H1 (cell line): ENCODE measurements around the gene ASB3. TPM values are rescaled to one million over a fixed set of nuclear protein-coding genes. Genes with fewer than 3 reads are reported as not detected.

ENCODE experiments used
- CTCF ChIA-PET: fragments of 300-600 bp; sonication (Branson Sonifier 250); formaldehyde crosslinking; loops from one replicate; lab custom pipeline; 2021; ENCODE audit not compliant: partially characterized antibody; lab: Charles Lee
- POLR2A ChIA-PET: fragments of 300-600 bp; sonication (Branson Sonifier 250); formaldehyde crosslinking; loops from one replicate; lab custom pipeline; 2021; ENCODE audit warnings: inconsistent platforms; ENCODE audit not compliant: partially characterized antibody; lab: Charles Lee
- DNase-seq, 2 experiments: peaks; one replicate each; pipeline versions ENCODE4 v3.0.0 to v3.0.0-alpha.2; 2010 to 2022; ENCODE audit warnings: low spot score in 2 of 2, low read depth in 1 of 2, mixed read lengths in 1 of 2
- FAIRE-seq: peaks from 2 replicates; lab custom pipeline; 2011; peaks lifted over from hg19 to GRCh38; lab: Jason Lieb, UNC
- H2AFZ ChIP-seq: 2 replicates; pipeline ENCODE4 v1.8.1; 2012; ENCODE audit warnings: low read length, inconsistent platforms
- H2AK5ac ChIP-seq: 2 replicates; pipeline ENCODE4 v1.6.1; 2013; ENCODE audit warnings: low read depth, low read length
- H2BK120ac ChIP-seq: replicated peaks from 2 replicates; pipeline ENCODE3; 2013; ENCODE audit warnings: low read depth, low read length, inconsistent platforms
- H2BK12ac ChIP-seq: 2 replicates; pipeline ENCODE4 v1.6.1; 2013; ENCODE audit warnings: low read depth, low read length
- H2BK15ac ChIP-seq: 2 replicates; pipeline ENCODE4 v1.6.1; 2013; ENCODE audit warnings: low read length
- H2BK20ac ChIP-seq: 2 replicates; pipeline ENCODE4 v1.6.1; 2013; ENCODE audit warnings: low read length
- H2BK5ac ChIP-seq: 2 replicates; pipeline ENCODE4 v1.6.1; 2013; ENCODE audit warnings: low read depth, low read length
- H3K14ac ChIP-seq: 2 replicates; pipeline ENCODE4 v1.6.1; 2013; ENCODE audit warnings: inconsistent platforms; ENCODE audit not compliant: insufficient read length
- H3K18ac ChIP-seq: 2 replicates; pipeline ENCODE4 v1.6.1; 2013; ENCODE audit warnings: low read length; ENCODE audit errors: extremely low read depth
- H3K23ac ChIP-seq: 2 replicates; pipeline ENCODE4 v1.6.1; 2013; ENCODE audit warnings: inconsistent platforms; ENCODE audit not compliant: insufficient read length
- H3K23me2 ChIP-seq: 2 replicates; pipeline ENCODE4 v1.6.1; 2013; ENCODE audit warnings: low read depth, low read length
- H3K27ac ChIP-seq: 2 replicates; pipeline ENCODE4 v1.6.1; 2011; ENCODE audit warnings: low read depth, low read length, inconsistent platforms
- H3K27me3 ChIP-seq, 4 experiments: replicated peaks in 1 of 4; 1 replicate in 1 of 4; 2 replicates in 3 of 4; pipeline versions ENCODE4 v1.6.1 to v1.8.1; 2011 to 2013; ENCODE audit warnings: low read length in 3 of 4, mild to moderate bottlenecking in 3 of 4, inconsistent platforms in 2 of 4, mixed read lengths in 2 of 4, moderate library complexity in 1 of 4; ENCODE audit not compliant: control insufficient read depth in 3 of 4, insufficient read depth in 3 of 4; ENCODE audit errors: extremely low read depth in 1 of 4
- H3K36me3 ChIP-seq, 4 experiments: 2 replicates each; pipeline versions ENCODE4 v1.6.1 to v1.8.1; 2011 to 2013; ENCODE audit warnings: mild to moderate bottlenecking in 4 of 4, low read length in 3 of 4, moderate library complexity in 2 of 4, control low read depth in 1 of 4, inconsistent platforms in 1 of 4; ENCODE audit not compliant: insufficient read depth in 4 of 4, control insufficient read depth in 2 of 4
- H3K4ac ChIP-seq: replicated peaks from 2 replicates; pipeline ENCODE3; 2013; ENCODE audit warnings: low read length, low read depth, mixed read lengths, inconsistent platforms; ENCODE audit not compliant: insufficient read length
- H3K4me1 ChIP-seq, 4 experiments: replicated peaks in 1 of 4; 1 replicate in 1 of 4; 2 replicates in 3 of 4; pipeline versions ENCODE4 v1.6.1 to v1.8.1; 2011 to 2013; ENCODE audit warnings: low read length in 3 of 4, inconsistent platforms in 2 of 4, mixed read lengths in 1 of 4; ENCODE audit not compliant: insufficient read depth in 4 of 4, control insufficient read depth in 3 of 4
- H3K4me2 ChIP-seq, 2 experiments: 2 replicates each; pipeline versions ENCODE4 v1.6.1 to v1.8.1; 2011 to 2013; ENCODE audit warnings: low read depth in 2 of 2, low read length in 2 of 2, control low read depth in 1 of 2, inconsistent platforms in 1 of 2, mild to moderate bottlenecking in 1 of 2; ENCODE audit not compliant: insufficient read depth in 1 of 2
- H3K4me3 ChIP-seq, 4 experiments: fragments of 200-600, 300-600 bp in 1 of 4; sonication (generic), shearing (Covaris generic), sonication (Bioruptor Twin) in 1 of 4; 2 replicates each; pipeline versions ENCODE4 v1.5.1 to v1.8.1; 2011 to 2016; ENCODE audit warnings: low read length in 4 of 4, low read depth in 3 of 4, control low read depth in 2 of 4, inconsistent platforms in 2 of 4, mild to moderate bottlenecking in 2 of 4, mixed read lengths in 1 of 4, moderate library complexity in 1 of 4; ENCODE audit not compliant: insufficient read depth in 2 of 4; ENCODE audit errors: extremely low read depth in 1 of 4
- H3K56ac ChIP-seq: replicated peaks from 2 replicates; pipeline ENCODE3; 2013; ENCODE audit warnings: low read depth, mild to moderate bottlenecking, mixed read lengths, low read length, inconsistent platforms; ENCODE audit not compliant: insufficient read length
- H3K79me1 ChIP-seq: 2 replicates; pipeline ENCODE4 v1.6.1; 2013; ENCODE audit warnings: low read depth, low read length, control low read depth
- H3K79me2 ChIP-seq, 2 experiments: 2 replicates each; pipeline versions ENCODE4 v1.6.1 to v1.8.1; 2012 to 2013; ENCODE audit warnings: low read length in 2 of 2, mild to moderate bottlenecking in 2 of 2, inconsistent platforms in 1 of 2; ENCODE audit not compliant: insufficient read depth in 2 of 2, control insufficient read depth in 1 of 2
- H3K9ac ChIP-seq, 4 experiments: replicated peaks in 1 of 4; 1 replicate in 1 of 4; 2 replicates in 3 of 4; pipeline versions ENCODE4 v1.6.1 to v1.8.1; 2011 to 2013; ENCODE audit warnings: low read depth in 3 of 4, low read length in 3 of 4, control low read depth in 2 of 4, mild to moderate bottlenecking in 2 of 4, moderate library complexity in 2 of 4, inconsistent platforms in 1 of 4; ENCODE audit errors: extremely low read depth in 1 of 4
- H3K9me3 ChIP-seq, 2 experiments: 2 replicates each; pipeline versions ENCODE4 v1.6.1 to v1.8.1; 2012 to 2013; ENCODE audit warnings: mild to moderate bottlenecking in 2 of 2, moderate library complexity in 2 of 2, control low read depth in 1 of 2, inconsistent platforms in 1 of 2, low read depth in 1 of 2, low read length in 1 of 2, mixed read lengths in 1 of 2; ENCODE audit not compliant: insufficient read depth in 2 of 2
- H4K20me1 ChIP-seq, 2 experiments: replicated peaks in 1 of 2; 2 replicates each; pipeline versions ENCODE3 to v1.8.1; 2011 to 2013; ENCODE audit warnings: inconsistent platforms in 2 of 2, low read length in 2 of 2, mild to moderate bottlenecking in 1 of 2; ENCODE audit not compliant: insufficient read depth in 2 of 2, control insufficient read depth in 1 of 2
- H4K5ac ChIP-seq: 2 replicates; pipeline ENCODE4 v1.6.1; 2013; ENCODE audit warnings: low read length, low read depth, mixed read lengths, inconsistent platforms; ENCODE audit not compliant: insufficient read length
- H4K8ac ChIP-seq: 2 replicates; pipeline ENCODE4 v1.8.0; 2013; ENCODE audit warnings: mild to moderate bottlenecking, moderate library complexity, low read length, inconsistent platforms; ENCODE audit not compliant: insufficient read depth; ENCODE audit errors: extremely low read depth
- H4K91ac ChIP-seq: replicated peaks from 2 replicates; pipeline ENCODE3; 2013; ENCODE audit warnings: low read length, mixed read lengths, inconsistent platforms; ENCODE audit not compliant: insufficient read length
- ATF3 ChIP-seq: IDR thresholded peaks from 2 replicates; pipeline ENCODE4 v1.6.1; 2011; ENCODE audit warnings: low read depth, mild to moderate bottlenecking, low read length; ENCODE audit not compliant: insufficient read depth
- CEBPB ChIP-seq: IDR thresholded peaks from 2 replicates; pipeline ENCODE4 v1.6.1; 2012; ENCODE audit warnings: low read depth, low read length
- GABPA ChIP-seq: IDR thresholded peaks from 2 replicates; pipeline ENCODE4 v1.6.1; 2011; ENCODE audit warnings: mild to moderate bottlenecking, low read length, moderate library complexity, borderline replicate concordance; ENCODE audit not compliant: insufficient read depth
- GTF2F1 ChIP-seq: IDR thresholded peaks from 2 replicates; pipeline ENCODE4 v1.6.1; 2012; ENCODE audit warnings: low read depth, low read length, improper control_type of control experiment, borderline replicate concordance
- KDM1A ChIP-seq: fragments of 200-600, 300-600 bp; sonication (generic); IDR thresholded peaks from 2 replicates; pipeline ENCODE4 v1.7.1; 2016; ENCODE audit warnings: mild to moderate bottlenecking, low read length, borderline replicate concordance
- KDM5A ChIP-seq: fragments of 200-600 bp; IDR thresholded peaks from 2 replicates; pipeline ENCODE4 v1.7.1; 2012; ENCODE audit warnings: mild to moderate bottlenecking, low read length, inconsistent platforms, mixed read lengths
- MAFK ChIP-seq: IDR thresholded peaks from 2 replicates; pipeline ENCODE4 v1.6.1; 2012; ENCODE audit warnings: low read depth, mild to moderate bottlenecking, improper control_type of control experiment, low read length
- POLR2A ChIP-seq, 2 experiments: IDR thresholded peaks; 1 replicate in 1 of 2; 2 replicates in 1 of 2; pipeline ENCODE4 v1.6.1; 2011; ENCODE audit warnings: low read depth in 2 of 2, low read length in 2 of 2, mild to moderate bottlenecking in 2 of 2; ENCODE audit errors: control extremely low read depth in 1 of 2
- POLR2AphosphoS5 ChIP-seq: IDR thresholded peaks from 2 replicates; pipeline ENCODE4 v1.6.1; 2011; ENCODE audit warnings: low read depth, low read length
- POU5F1 ChIP-seq: IDR thresholded peaks from 2 replicates; pipeline ENCODE4 v1.6.1; 2011; ENCODE audit warnings: low read depth, mild to moderate bottlenecking, low read length, moderate library complexity
- RBBP5 ChIP-seq: IDR thresholded peaks from 2 replicates; pipeline ENCODE4 v1.7.1; 2012; ENCODE audit warnings: low read depth, mild to moderate bottlenecking, inconsistent platforms, low read length, moderate library complexity, borderline replicate concordance
- SRF ChIP-seq: IDR thresholded peaks from 2 replicates; pipeline ENCODE4 v1.6.1; 2011; ENCODE audit warnings: mild to moderate bottlenecking, low read depth, low read length, moderate library complexity
- TAF7 ChIP-seq: optimal IDR thresholded peaks from 2 replicates; pipeline ENCODE3; 2011; ENCODE audit warnings: low read depth, mild to moderate bottlenecking, inconsistent platforms, low read length, moderate library complexity, borderline replicate concordance
- ZNF274 ChIP-seq: IDR thresholded peaks from 2 replicates; pipeline ENCODE4 v1.7.0; 2012; ENCODE audit warnings: low read length, borderline replicate concordance; ENCODE audit errors: extremely low read depth
- WGBS, 2 experiments: shearing (Covaris generic) in 1 of 2; methylation state at CpG; one replicate each; pipeline versions ENCODE4 v1.1.6 to v1.1.7; 2013 to 2015; ENCODE audit warnings: low lambda C conversion rate in 2 of 2, mixed read lengths in 2 of 2, inconsistent platforms in 1 of 2, low coverage in 1 of 2, missing lambda C conversion rate in 1 of 2; ENCODE audit not compliant: insufficient replicate concordance in 2 of 2, insufficient coverage in 1 of 2, insufficient read length in 1 of 2; ENCODE audit errors: extremely low coverage in 1 of 2, missing lambda C conversion rate in 1 of 2; 5-methylcytosine and 5-hydroxymethylcytosine counted together
- polyA plus RNA-seq, 7 experiments: library from polyadenylated mRNA; depleted of rRNA in 3 of 7; stranded (reverse) in 5 of 7; unstranded in 2 of 7; fragments of >200 nt in 5 of 7; fragments of 200-250 nt in 2 of 7; gene quantifications; 1 replicate in 5 of 7; 2 replicates in 1 of 7; 4 replicates in 1 of 7; pipeline versions ENCODE4 v1.2.1 to v1.2.3, GENCODE V29; 2011 to 2013; ENCODE audit warnings: missing spikeins in 2 of 7, mixed read lengths in 2 of 7
- total RNA-seq: library from RNA; stranded (reverse); fragmentation: NEBNext Ultra II Directional; extraction: Animal tissue kit (Norgen Biotek cat#: 25700); gene quantifications from 2 replicates; pipeline ENCODE4 v1.2.1, GENCODE V29; 2021
- TF ChIP-seq, protein P1 (sequence below): IDR thresholded peaks from 2 replicates; pipeline ENCODE4 v1.6.1; 2012; ENCODE audit warnings: inconsistent platforms

Gene ASB3
- total and polyA plus RNA-seq, 2 of the 8 experiments (the other 6 are each of a cell fraction or from before 2014, with no cell fraction given) = 22.6 to 25.4 TPM

DNA sequence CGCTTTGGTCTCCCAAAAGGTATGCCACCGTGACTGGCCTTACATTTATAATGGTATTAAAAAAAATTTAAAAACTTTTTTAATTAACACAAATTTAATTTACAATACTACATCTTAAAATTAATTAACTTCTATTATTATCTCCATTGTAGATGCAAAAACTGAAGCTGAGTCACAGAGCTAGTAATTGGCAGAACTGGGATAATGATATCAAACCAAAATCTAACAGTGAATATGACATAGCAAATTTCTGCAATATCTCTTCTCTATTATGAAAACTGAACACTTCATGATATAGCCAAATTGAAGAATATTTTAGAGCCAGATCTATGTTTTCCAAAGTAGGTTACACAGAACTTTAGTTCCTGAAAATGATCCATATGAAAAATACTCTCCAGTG is 85.5 kb downstream of the ASB3 start:
- Histone ChIP-seq H3K9me3 (no peaks in the 10 kb centered on the region), H3K9ac (no peak overlapping the region), H4K91ac (no peak overlapping the region), H2BK5ac (no peak overlapping the region), H3K79me2 (no peaks in the 10 kb centered on the region), H3K23me2 (no peaks in the 10 kb centered on the region), H2AFZ (no peak overlapping the region), H2BK120ac (no peak overlapping the region), H2BK15ac (no peak overlapping the region), H4K20me1 (no peaks in the 10 kb centered on the region), H3K27ac (no peak overlapping the region), H2BK12ac (no peak overlapping the region), H3K27me3 (peaks cover 0 to 1% (median 0%) of the 10 kb centered on the region in 4 experiments; a peak in 1 of 7 replicates), H4K5ac (no peak overlapping the region), H3K18ac (no peak overlapping the region), H3K4me3 (no peak overlapping the region), H3K4me2 (no peak overlapping the region), H3K4ac (no peak overlapping the region), H2BK20ac (no peak overlapping the region), H2AK5ac (no peak overlapping the region), H3K14ac (no peak overlapping the region), H3K23ac (no peak overlapping the region), H3K79me1 (no peaks in the 10 kb centered on the region), H4K8ac (no peak overlapping the region), H3K56ac (no peak overlapping the region), H3K4me1 (no peaks in the 10 kb centered on the region), H3K36me3 (peaks cover 0 to 12% (median under 1%) of the 10 kb centered on the region in 4 experiments; a peak in 3 of 8 replicates)
- WGBS, 2 experiments = 100% methylated on average over 2 of the region's 2 CpGs; no CpG with 5 or more reads in 1 of the 2 experiments
- POLR2A ChIA-PET = no interaction called here
- DNase-seq (no peak), FAIRE-seq (no peak)
- CTCF ChIA-PET = no interaction called here
- TF ChIP-seq, protein P1, sequence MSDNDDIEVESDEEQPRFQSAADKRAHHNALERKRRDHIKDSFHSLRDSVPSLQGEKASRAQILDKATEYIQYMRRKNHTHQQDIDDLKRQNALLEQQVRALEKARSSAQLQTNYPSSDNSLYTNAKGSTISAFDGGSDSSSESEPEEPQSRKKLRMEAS = no peak
- TF ChIP-seq KDM1A (no peak), GABPA (no peak), CEBPB (no peak), TAF7 (no peak), GTF2F1 (no peak), ATF3 (no peak), ZNF274 (no peak), MAFK (no peak), RBBP5 (no peak), POU5F1 (no peak), KDM5A (no peak), SRF (no peak), POLR2A (IDR thresholded peaks at IDR 0.05; ENCODE audit: control extremely low read depth in 1 of 2, low read depth in 2 of 2, low read length in 2 of 2) (no peak), POLR2AphosphoS5 (no peak)
